Measurements from ENCODE around the gene KRT78.

KRT78 gene

DNA sequence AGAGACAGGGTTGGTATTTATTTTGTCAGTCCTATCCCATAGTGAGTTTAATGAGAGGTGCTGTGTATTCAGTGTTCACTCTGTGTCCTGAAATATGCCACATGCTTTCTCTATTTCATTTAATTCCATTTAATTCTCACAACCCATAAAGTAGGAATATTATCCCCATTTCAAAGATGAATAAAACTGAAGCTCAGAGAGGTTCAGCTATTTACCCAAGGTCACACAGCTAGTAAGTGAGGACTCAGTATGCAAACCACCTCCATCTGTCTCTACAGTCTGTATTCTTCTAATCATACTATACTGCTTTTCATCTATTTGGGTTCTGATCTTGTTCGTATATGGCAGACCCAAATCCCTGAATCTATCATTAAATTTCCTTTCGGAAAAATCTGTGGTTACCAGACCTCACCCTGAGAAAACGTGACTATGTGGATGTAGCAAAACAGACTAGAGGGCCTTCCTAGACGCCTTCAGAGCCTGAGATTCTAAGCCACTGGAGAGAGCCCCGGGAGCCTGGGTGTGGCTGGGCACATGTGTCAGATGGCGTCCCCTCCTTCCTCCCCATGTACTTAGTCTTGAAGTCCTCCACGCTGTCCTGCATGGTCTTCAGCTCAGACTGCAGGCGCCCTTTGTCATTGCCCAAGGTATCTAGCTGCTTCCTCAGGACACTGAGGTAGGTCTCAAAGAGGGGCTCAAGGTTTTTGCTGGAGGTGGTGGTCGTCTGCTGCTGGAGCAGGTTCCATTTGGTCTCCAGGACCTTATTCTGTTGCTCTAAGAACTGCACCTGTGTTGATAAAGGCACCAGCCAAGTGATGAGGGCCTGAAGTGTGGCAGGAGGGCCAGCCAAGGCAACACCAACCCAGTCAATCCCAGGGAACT, 37.4 kb downstream of the KRT78 start:
- no peak overlapping the region for H3K4me3 ChIP-seq (ENCODE audit: low read length)
- no peaks in the 10 kb centered on the region; the same call in 1 of the 2 replicates for H3K27me3 ChIP-seq (ENCODE audit: insufficient read depth, low read length)
- H3K27ac ChIP-seq (ENCODE audit: low read length): no peak overlapping the region
- H3K4me1 ChIP-seq (ENCODE audit: insufficient read depth, low read length): no peaks in the 10 kb centered on the region
- no peak overlapping the region for H3K9ac ChIP-seq (ENCODE audit: low read depth, low read length)
- no peaks in the 10 kb centered on the region for H3K9me3 ChIP-seq (ENCODE audit: insufficient read depth, low read depth, low read length)
- H3K36me3 ChIP-seq (ENCODE audit: insufficient read depth, low read depth, low read length): no peaks in the 10 kb centered on the region

- H3K9me3 ChIP-seq (ENCODE audit: insufficient read depth, low read depth, low read length): no peaks in the 10 kb centered on the region
- H3K9ac ChIP-seq (ENCODE audit: low read depth, low read length): no peak overlapping the region
- no peak overlapping the region for H3K4me3 ChIP-seq (ENCODE audit: low read length)
- no peaks in the 10 kb centered on the region for H3K36me3 ChIP-seq (ENCODE audit: insufficient read depth, low read depth, low read length)
- H3K27ac ChIP-seq (ENCODE audit: low read length): no peak overlapping the region
- no peaks in the 10 kb centered on the region; the same call in 1 of the 2 replicates for H3K27me3 ChIP-seq (ENCODE audit: insufficient read depth, low read length)
- H3K4me1 ChIP-seq (ENCODE audit: insufficient read depth, low read length): peaks cover under 1% of the 10 kb centered on the region; the same call in 1 of the 2 replicates
These were observed 38.2 kb downstream of the KRT78 start for GRCh38 chr12:52810554-52810953.

GRCh38 chr12:52809166-52809565, 39.6 kb downstream of the KRT78 start:
- peaks cover 6% of the 10 kb centered on the region; the same call in 1 of the 2 replicates for H3K4me1 ChIP-seq (ENCODE audit: insufficient read depth, low read length)
- no peak overlapping the region for H3K9ac ChIP-seq (ENCODE audit: low read depth, low read length)
- no peaks in the 10 kb centered on the region; the same call in 1 of the 2 replicates for H3K27me3 ChIP-seq (ENCODE audit: insufficient read depth, low read length)
- H3K27ac ChIP-seq (ENCODE audit: low read length): no peak overlapping the region
- H3K4me3 ChIP-seq (ENCODE audit: low read length): no peak overlapping the region
- no peaks in the 10 kb centered on the region for H3K9me3 ChIP-seq (ENCODE audit: insufficient read depth, low read depth, low read length)
- H3K36me3 ChIP-seq (ENCODE audit: insufficient read depth, low read depth, low read length): no peaks in the 10 kb centered on the region

- no peaks in the 10 kb centered on the region; the same call in 1 of the 2 replicates for H3K27me3 ChIP-seq (ENCODE audit: insufficient read depth, low read length)
- H3K36me3 ChIP-seq (ENCODE audit: insufficient read depth, low read depth, low read length): no peaks in the 10 kb centered on the region
- H3K27ac ChIP-seq (ENCODE audit: low read length): no peak overlapping the region
- H3K4me1 ChIP-seq (ENCODE audit: insufficient read depth, low read length): peaks cover 6% of the 10 kb centered on the region; the same call in 1 of the 2 replicates
- no peaks in the 10 kb centered on the region for H3K9me3 ChIP-seq (ENCODE audit: insufficient read depth, low read depth, low read length)
- H3K4me3 ChIP-seq (ENCODE audit: low read length): no peak overlapping the region
- no peak overlapping the region for H3K9ac ChIP-seq (ENCODE audit: low read depth, low read length)
These were observed 40.1 kb downstream of the KRT78 start for GRCh38 chr12:52808573-52809160.

- H3K27ac ChIP-seq (ENCODE audit: low read length): no peak overlapping the region
- H3K4me1 ChIP-seq (ENCODE audit: insufficient read depth, low read length): peaks cover 6% of the 10 kb centered on the region; the same call in 1 of the 2 replicates
- H3K36me3 ChIP-seq (ENCODE audit: insufficient read depth, low read depth, low read length): no peaks in the 10 kb centered on the region
- H3K27me3 ChIP-seq (ENCODE audit: insufficient read depth, low read length): no peaks in the 10 kb centered on the region; the same call in 1 of the 2 replicates
- H3K4me3 ChIP-seq (ENCODE audit: low read length): no peak overlapping the region
- H3K9me3 ChIP-seq (ENCODE audit: insufficient read depth, low read depth, low read length): no peaks in the 10 kb centered on the region
- H3K9ac ChIP-seq (ENCODE audit: low read depth, low read length): no peak overlapping the region
These were observed 41.0 kb downstream of the KRT78 start for GRCh38 chr12:52807544-52808470.

DNA sequence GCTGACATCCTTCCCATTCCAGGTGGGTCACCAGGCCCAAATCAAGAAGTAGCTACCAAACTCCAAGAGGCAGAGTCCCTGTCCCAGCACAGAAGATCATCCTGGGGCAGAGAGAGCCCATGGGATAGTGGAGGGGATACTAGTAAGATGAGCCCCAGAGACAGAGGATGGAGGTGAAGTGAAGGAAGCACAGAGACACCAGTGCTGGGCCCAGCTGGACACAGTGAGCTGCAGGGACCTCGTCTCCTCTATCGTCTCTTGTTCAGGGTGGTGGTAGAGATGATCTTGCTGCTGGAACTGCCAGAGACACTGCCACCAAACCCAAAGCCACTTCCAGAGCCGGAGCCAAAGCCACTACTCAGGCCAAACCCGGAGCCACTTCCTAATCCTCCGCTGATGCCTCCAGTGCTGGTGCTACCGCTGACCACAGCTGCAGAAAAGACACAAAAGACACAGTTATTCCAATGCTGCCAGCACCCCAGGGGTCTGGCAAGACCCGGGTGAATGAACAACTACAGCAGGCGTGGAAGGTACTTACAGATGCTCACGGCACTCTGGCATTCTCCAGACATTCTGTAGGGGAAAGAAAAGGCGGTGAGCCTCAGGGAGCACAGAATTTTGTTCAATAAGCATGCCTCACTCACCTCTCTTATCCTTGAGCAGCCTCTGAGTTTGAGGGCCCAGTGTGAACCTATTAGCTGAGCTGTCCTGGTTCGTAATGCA, 41.8 kb downstream of the KRT78 start:
- Histone ChIP-seq H3K9ac (ENCODE audit: low read depth, low read length) (no peak overlapping the region), H3K27me3 (ENCODE audit: insufficient read depth, low read length) (no peaks in the 10 kb centered on the region; the same call in 1 of the 2 replicates), H3K4me1 (ENCODE audit: insufficient read depth, low read length) (peaks cover 6% of the 10 kb centered on the region; the same call in 1 of the 2 replicates), H3K9me3 (ENCODE audit: insufficient read depth, low read depth, low read length) (no peaks in the 10 kb centered on the region), H3K36me3 (ENCODE audit: insufficient read depth, low read depth, low read length) (no peaks in the 10 kb centered on the region), H3K4me3 (ENCODE audit: low read length) (no peak overlapping the region), H3K27ac (ENCODE audit: low read length) (no peak overlapping the region)

DNA sequence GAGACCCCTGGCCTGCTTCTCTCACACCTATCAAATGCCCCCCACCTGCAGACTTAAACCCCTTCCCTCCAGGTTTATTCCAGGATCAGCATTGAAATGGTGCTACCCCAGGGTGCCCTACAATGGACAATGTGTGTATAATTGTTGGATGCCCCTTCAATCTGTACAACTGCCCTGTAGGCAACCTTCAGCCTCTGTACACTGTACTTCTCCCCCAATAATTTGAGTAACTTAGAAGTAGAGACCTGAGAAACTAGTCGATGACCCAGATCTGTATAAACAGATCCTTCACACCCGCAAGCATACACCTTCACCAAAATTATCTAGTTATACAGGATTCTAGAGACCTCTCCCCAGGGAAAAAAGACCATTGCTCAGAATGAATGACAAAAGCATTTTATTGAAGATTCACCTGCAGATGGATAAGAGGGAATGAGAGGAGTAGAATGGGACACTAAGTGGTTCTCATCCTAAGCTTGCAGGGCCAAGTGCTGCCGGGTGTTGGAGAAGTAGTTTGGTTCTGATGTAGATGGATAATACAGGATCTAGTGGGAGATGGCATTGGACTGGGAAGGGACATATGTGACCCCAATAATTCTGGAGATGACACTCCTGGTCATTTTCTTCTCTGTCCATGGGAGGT, 42.5 kb downstream of the KRT78 start:
- H3K4me3 ChIP-seq (ENCODE audit: low read length): no peak overlapping the region
- H3K9me3 ChIP-seq (ENCODE audit: insufficient read depth, low read depth, low read length): no peaks in the 10 kb centered on the region
- no peaks in the 10 kb centered on the region for H3K36me3 ChIP-seq (ENCODE audit: insufficient read depth, low read depth, low read length)
- no peak overlapping the region for H3K27ac ChIP-seq (ENCODE audit: low read length)
- peaks cover 6% of the 10 kb centered on the region; the same call in 1 of the 2 replicates for H3K4me1 ChIP-seq (ENCODE audit: insufficient read depth, low read length)
- H3K9ac ChIP-seq (ENCODE audit: low read depth, low read length): no peak overlapping the region
- no peaks in the 10 kb centered on the region; the same call in 1 of the 2 replicates for H3K27me3 ChIP-seq (ENCODE audit: insufficient read depth, low read length)

- Histone ChIP-seq H3K27me3 (ENCODE audit: insufficient read depth, low read length) (no peaks in the 10 kb centered on the region; the same call in 1 of the 2 replicates), H3K9ac (ENCODE audit: low read depth, low read length) (no peak overlapping the region), H3K4me1 (ENCODE audit: insufficient read depth, low read length) (peaks cover 9% of the 10 kb centered on the region; the same call in 1 of the 2 replicates), H3K36me3 (ENCODE audit: insufficient read depth, low read depth, low read length) (no peaks in the 10 kb centered on the region), H3K9me3 (ENCODE audit: insufficient read depth, low read depth, low read length) (no peaks in the 10 kb centered on the region), H3K4me3 (ENCODE audit: low read length) (no peak overlapping the region), H3K27ac (ENCODE audit: low read length) (no peak overlapping the region)
These were observed 43.1 kb downstream of the KRT78 start for GRCh38 chr12:52805739-52806138.

GRCh38 chr12:52805000-52805399, 43.8 kb downstream of the KRT78 start:
- H3K4me1 ChIP-seq (ENCODE audit: insufficient read depth, low read length): peaks cover 15% of the 10 kb centered on the region; the same call in 1 of the 2 replicates
- no peaks in the 10 kb centered on the region; the same call in 1 of the 2 replicates for H3K27me3 ChIP-seq (ENCODE audit: insufficient read depth, low read length)
- no peak overlapping the region for H3K27ac ChIP-seq (ENCODE audit: low read length)
- H3K36me3 ChIP-seq (ENCODE audit: insufficient read depth, low read depth, low read length): no peaks in the 10 kb centered on the region
- no peak overlapping the region for H3K4me3 ChIP-seq (ENCODE audit: low read length)
- H3K9ac ChIP-seq (ENCODE audit: low read depth, low read length): no peak overlapping the region
- no peaks in the 10 kb centered on the region for H3K9me3 ChIP-seq (ENCODE audit: insufficient read depth, low read depth, low read length)

- H3K4me1 ChIP-seq (ENCODE audit: insufficient read depth, low read length): peaks cover 19% of the 10 kb centered on the region; the same call in 1 of the 2 replicates
- H3K9me3 ChIP-seq (ENCODE audit: insufficient read depth, low read depth, low read length): no peaks in the 10 kb centered on the region
- H3K27ac ChIP-seq (ENCODE audit: low read length): no peak overlapping the region
- no peaks in the 10 kb centered on the region; the same call in 1 of the 2 replicates for H3K27me3 ChIP-seq (ENCODE audit: insufficient read depth, low read length)
- H3K36me3 ChIP-seq (ENCODE audit: insufficient read depth, low read depth, low read length): no peaks in the 10 kb centered on the region
- H3K4me3 ChIP-seq (ENCODE audit: low read length): no peak overlapping the region
- H3K9ac ChIP-seq (ENCODE audit: low read depth, low read length): no peak overlapping the region
These were observed 46.4 kb downstream of the KRT78 start for GRCh38 chr12:52802442-52802841.

Measured in iPS-20b (cell line).